HepG2 (cell line): Measurements from ENCODE around the gene SYAP1. TPM values are rescaled to one million over a fixed set of nuclear protein-coding genes. Genes with fewer than 3 reads are reported as not detected.
A peak's percentile ranks its signal among the peaks of the same experiment; 100 is the strongest.

Experiments used
- JUN ChIP-seq: sonication (generic); formaldehyde crosslinking; IDR thresholded peaks from 2 replicates; pipeline ENCODE4 v1.4.0; 2020; ENCODE audit warnings: mild to moderate bottlenecking, missing genetic modification reagents
- NCOA5 ChIP-seq: sonication (generic); formaldehyde crosslinking; IDR thresholded peaks from 2 replicates; pipeline ENCODE4 v1.4.0; 2020; ENCODE audit warnings: missing genetic modification reagents
- PAF1 ChIP-seq: IDR thresholded peaks from 2 replicates; pipeline ENCODE4 v1.6.1; 2016; ENCODE audit warnings: missing genetic modification reagents, missing compliant biosample characterization
- TCF12 ChIP-seq, 2 experiments: fragments of 450-650 bp in 1 of 2; sonication (generic) in 1 of 2; formaldehyde crosslinking in 1 of 2; IDR thresholded peaks; 2 replicates each; pipeline versions ENCODE4 v1.6.1 to v1.8.0; 2017 to 2022; ENCODE audit warnings: antibody characterized with exemption in 1 of 2, mild to moderate bottlenecking in 1 of 2, missing genetic modification reagents in 1 of 2, moderate library complexity in 1 of 2
- ZNF768 ChIP-seq: sonication (generic); formaldehyde crosslinking; IDR thresholded peaks from 2 replicates; pipeline ENCODE4 v1.4.0; 2020; ENCODE audit warnings: missing genetic modification reagents
- polyA plus RNA-seq, 8 experiments: library from polyadenylated mRNA; depleted of rRNA in 3 of 8; stranded (reverse) in 7 of 8; unstranded in 1 of 8; fragments of >200 nt; fragmentation: Illumina TruSeq in 4 of 8; extraction: Trizol in 4 of 8; gene quantifications; 2 replicates each; pipeline versions ENCODE4 v1.2.1 to v1.2.3, GENCODE V29; 2011 to 2016; ENCODE audit warnings: low read depth in 4 of 8, missing spikeins in 1 of 8, mixed read lengths in 1 of 8; ENCODE audit not compliant: insufficient read depth in 1 of 8
- total RNA-seq, 5 experiments: library from RNA; depleted of rRNA; stranded (reverse); fragments of >200 nt; fragmentation: Illumina TruSeq; extraction: Trizol; gene quantifications; 2 replicates each; pipeline ENCODE4 v1.2.3, GENCODE V29; 2016; ENCODE audit warnings: low read depth in 1 of 5
- TF ChIP-seq, protein P1 (sequence below): IDR thresholded peaks from 2 replicates; pipeline ENCODE4 v1.6.1; 2016; ENCODE audit warnings: low read depth, missing genetic modification reagents, missing compliant biosample characterization
- TF ChIP-seq, protein P2 (sequence below): IDR thresholded peaks from 2 replicates; pipeline ENCODE4 v1.4.0; 2020; ENCODE audit warnings: mild to moderate bottlenecking, missing genetic modification reagents
- TF ChIP-seq, protein P3 (sequence below): sonication (generic); formaldehyde crosslinking; IDR thresholded peaks from 2 replicates; pipeline ENCODE4 v1.5.1; 2020; ENCODE audit warnings: missing genetic modification reagents, mild to moderate bottlenecking, borderline replicate concordance
- TF ChIP-seq, protein P4 (sequence below): sonication (generic); formaldehyde crosslinking; IDR thresholded peaks from 2 replicates; pipeline ENCODE4 v1.5.1; 2020; ENCODE audit warnings: mild to moderate bottlenecking, moderate library complexity, missing genetic modification reagents
- TF ChIP-seq, protein P5 (sequence below): sonication (generic); formaldehyde crosslinking; IDR thresholded peaks from 2 replicates; pipeline ENCODE4 v1.4.0; 2020; ENCODE audit warnings: mild to moderate bottlenecking, low read depth, missing genetic modification reagents
- TF ChIP-seq, protein P6 (sequence below): sonication (generic); formaldehyde crosslinking; IDR thresholded peaks from 2 replicates; pipeline ENCODE4 v1.5.0; 2020; ENCODE audit warnings: mild to moderate bottlenecking, missing genetic modification reagents, borderline replicate concordance

Gene SYAP1
- total and polyA plus RNA-seq, 2 of the 13 experiments (the other 11 are each of a cell fraction or from before 2014, with no cell fraction given), result 4.9 to 18.5 TPM

DNA sequence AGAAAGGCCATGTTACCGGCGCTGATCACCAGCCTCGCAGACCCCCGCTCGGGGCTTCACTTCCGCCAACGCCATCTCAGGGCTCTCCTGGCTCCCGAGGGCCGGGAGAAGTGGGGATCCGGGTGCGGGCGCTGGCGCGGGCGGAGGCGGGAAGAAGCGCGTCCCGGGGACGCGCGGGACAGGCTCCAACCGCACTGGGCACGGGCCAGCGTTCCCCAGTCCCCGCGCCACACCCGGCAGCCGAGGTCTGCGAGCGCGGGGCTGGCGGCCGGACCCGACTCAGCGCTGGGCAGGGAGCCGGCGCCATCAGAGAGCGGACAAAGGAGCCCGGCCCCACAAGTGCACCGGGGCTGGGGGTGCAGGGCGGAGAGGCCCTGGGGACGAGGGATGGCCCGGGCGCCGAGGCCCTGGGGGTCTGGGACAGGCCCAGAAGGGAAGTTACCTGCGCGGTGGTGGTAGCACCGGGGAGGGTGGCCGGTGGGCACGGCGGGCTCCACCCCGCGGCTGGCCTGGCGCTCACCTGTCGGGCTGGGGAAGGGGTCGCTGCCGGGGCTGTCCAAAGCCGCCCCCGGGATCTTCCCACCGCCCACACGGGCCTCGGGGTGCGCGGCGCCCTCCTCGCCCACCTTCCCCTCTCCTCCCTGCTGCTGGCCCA lies 7.4 kb upstream of the SYAP1 start (continued):
- TF ChIP-seq TCF12 (IDR thresholded peaks at IDR 0.05) (no peak), TCF12 (CRISPR knock-in tag; IDR thresholded peaks at IDR 0.05) (no peak), JUN (CRISPR knock-in tag) (no peak), PAF1 (no peak), ZNF768 (CRISPR knock-in tag) (no peak), NCOA5 (CRISPR knock-in tag) (no peak)
- TF ChIP-seq, protein P1, sequence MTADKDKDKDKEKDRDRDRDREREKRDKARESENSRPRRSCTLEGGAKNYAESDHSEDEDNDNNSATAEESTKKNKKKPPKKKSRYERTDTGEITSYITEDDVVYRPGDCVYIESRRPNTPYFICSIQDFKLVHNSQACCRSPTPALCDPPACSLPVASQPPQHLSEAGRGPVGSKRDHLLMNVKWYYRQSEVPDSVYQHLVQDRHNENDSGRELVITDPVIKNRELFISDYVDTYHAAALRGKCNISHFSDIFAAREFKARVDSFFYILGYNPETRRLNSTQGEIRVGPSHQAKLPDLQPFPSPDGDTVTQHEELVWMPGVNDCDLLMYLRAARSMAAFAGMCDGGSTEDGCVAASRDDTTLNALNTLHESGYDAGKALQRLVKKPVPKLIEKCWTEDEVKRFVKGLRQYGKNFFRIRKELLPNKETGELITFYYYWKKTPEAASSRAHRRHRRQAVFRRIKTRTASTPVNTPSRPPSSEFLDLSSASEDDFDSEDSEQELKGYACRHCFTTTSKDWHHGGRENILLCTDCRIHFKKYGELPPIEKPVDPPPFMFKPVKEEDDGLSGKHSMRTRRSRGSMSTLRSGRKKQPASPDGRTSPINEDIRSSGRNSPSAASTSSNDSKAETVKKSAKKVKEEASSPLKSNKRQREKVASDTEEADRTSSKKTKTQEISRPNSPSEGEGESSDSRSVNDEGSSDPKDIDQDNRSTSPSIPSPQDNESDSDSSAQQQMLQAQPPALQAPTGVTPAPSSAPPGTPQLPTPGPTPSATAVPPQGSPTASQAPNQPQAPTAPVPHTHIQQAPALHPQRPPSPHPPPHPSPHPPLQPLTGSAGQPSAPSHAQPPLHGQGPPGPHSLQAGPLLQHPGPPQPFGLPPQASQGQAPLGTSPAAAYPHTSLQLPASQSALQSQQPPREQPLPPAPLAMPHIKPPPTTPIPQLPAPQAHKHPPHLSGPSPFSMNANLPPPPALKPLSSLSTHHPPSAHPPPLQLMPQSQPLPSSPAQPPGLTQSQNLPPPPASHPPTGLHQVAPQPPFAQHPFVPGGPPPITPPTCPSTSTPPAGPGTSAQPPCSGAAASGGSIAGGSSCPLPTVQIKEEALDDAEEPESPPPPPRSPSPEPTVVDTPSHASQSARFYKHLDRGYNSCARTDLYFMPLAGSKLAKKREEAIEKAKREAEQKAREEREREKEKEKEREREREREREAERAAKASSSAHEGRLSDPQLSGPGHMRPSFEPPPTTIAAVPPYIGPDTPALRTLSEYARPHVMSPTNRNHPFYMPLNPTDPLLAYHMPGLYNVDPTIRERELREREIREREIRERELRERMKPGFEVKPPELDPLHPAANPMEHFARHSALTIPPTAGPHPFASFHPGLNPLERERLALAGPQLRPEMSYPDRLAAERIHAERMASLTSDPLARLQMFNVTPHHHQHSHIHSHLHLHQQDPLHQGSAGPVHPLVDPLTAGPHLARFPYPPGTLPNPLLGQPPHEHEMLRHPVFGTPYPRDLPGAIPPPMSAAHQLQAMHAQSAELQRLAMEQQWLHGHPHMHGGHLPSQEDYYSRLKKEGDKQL (CRISPR knock-in tag), result no peak
- TF ChIP-seq, protein P2, sequence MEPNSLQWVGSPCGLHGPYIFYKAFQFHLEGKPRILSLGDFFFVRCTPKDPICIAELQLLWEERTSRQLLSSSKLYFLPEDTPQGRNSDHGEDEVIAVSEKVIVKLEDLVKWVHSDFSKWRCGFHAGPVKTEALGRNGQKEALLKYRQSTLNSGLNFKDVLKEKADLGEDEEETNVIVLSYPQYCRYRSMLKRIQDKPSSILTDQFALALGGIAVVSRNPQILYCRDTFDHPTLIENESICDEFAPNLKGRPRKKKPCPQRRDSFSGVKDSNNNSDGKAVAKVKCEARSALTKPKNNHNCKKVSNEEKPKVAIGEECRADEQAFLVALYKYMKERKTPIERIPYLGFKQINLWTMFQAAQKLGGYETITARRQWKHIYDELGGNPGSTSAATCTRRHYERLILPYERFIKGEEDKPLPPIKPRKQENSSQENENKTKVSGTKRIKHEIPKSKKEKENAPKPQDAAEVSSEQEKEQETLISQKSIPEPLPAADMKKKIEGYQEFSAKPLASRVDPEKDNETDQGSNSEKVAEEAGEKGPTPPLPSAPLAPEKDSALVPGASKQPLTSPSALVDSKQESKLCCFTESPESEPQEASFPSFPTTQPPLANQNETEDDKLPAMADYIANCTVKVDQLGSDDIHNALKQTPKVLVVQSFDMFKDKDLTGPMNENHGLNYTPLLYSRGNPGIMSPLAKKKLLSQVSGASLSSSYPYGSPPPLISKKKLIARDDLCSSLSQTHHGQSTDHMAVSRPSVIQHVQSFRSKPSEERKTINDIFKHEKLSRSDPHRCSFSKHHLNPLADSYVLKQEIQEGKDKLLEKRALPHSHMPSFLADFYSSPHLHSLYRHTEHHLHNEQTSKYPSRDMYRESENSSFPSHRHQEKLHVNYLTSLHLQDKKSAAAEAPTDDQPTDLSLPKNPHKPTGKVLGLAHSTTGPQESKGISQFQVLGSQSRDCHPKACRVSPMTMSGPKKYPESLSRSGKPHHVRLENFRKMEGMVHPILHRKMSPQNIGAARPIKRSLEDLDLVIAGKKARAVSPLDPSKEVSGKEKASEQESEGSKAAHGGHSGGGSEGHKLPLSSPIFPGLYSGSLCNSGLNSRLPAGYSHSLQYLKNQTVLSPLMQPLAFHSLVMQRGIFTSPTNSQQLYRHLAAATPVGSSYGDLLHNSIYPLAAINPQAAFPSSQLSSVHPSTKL (CRISPR knock-in tag), result 0 out of 2 replicates have a peak, but pooled peaks have one; percentile 2
- TF ChIP-seq, protein P3, sequence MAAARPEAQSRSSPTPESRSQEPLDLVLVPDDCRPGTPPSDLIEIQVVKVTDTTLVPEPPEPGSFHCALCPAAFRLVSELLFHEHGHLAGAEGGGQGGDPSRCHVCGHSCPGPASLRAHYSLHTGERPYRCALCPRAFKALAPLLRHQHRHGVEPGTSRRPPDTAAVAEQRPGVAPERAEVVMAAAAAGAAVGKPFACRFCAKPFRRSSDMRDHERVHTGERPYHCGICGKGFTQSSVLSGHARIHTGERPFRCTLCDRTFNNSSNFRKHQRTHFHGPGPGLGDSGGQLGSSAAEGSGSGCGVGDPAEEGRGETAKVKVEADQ (CRISPR knock-in tag), result no peak
- TF ChIP-seq, protein P4, sequence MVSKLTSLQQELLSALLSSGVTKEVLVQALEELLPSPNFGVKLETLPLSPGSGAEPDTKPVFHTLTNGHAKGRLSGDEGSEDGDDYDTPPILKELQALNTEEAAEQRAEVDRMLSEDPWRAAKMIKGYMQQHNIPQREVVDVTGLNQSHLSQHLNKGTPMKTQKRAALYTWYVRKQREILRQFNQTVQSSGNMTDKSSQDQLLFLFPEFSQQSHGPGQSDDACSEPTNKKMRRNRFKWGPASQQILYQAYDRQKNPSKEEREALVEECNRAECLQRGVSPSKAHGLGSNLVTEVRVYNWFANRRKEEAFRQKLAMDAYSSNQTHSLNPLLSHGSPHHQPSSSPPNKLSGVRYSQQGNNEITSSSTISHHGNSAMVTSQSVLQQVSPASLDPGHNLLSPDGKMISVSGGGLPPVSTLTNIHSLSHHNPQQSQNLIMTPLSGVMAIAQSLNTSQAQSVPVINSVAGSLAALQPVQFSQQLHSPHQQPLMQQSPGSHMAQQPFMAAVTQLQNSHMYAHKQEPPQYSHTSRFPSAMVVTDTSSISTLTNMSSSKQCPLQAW, result no peak
- TF ChIP-seq, protein P5, sequence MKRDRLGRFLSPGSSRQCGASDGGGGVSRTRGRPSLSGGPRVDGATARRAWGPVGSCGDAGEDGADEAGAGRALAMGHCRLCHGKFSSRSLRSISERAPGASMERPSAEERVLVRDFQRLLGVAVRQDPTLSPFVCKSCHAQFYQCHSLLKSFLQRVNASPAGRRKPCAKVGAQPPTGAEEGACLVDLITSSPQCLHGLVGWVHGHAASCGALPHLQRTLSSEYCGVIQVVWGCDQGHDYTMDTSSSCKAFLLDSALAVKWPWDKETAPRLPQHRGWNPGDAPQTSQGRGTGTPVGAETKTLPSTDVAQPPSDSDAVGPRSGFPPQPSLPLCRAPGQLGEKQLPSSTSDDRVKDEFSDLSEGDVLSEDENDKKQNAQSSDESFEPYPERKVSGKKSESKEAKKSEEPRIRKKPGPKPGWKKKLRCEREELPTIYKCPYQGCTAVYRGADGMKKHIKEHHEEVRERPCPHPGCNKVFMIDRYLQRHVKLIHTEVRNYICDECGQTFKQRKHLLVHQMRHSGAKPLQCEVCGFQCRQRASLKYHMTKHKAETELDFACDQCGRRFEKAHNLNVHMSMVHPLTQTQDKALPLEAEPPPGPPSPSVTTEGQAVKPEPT, result no peak
- TF ChIP-seq, protein P6, sequence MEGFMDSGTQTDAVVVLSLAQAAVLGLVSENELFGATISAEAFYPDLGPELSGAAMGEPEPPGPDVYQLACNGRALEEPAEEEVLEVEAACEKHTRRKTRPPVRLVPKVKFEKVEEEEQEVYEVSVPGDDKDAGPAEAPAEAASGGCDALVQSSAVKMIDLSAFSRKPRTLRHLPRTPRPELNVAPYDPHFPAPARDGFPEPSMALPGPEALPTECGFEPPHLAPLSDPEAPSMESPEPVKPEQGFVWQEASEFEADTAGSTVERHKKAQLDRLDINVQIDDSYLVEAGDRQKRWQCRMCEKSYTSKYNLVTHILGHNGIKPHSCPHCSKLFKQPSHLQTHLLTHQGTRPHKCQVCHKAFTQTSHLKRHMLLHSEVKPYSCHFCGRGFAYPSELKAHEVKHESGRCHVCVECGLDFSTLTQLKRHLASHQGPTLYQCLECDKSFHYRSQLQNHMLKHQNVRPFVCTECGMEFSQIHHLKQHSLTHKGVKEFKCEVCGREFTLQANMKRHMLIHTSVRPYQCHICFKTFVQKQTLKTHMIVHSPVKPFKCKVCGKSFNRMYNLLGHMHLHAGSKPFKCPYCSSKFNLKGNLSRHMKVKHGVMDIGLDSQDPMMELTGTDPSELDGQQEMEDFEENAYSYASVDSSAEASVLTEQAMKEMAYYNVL (CRISPR knock-in tag), result no peak
